GM12874 (cell line): ENCODE results near the gene HIGD2B.
"Not testable (repeated sequence)": the region's sequence is repeated elsewhere in the genome, so short reads cannot be mapped to it uniquely, and the experiment has no call there.

Experiments used
- CTCF ChIP-seq: IDR thresholded peaks from 2 replicates; pipeline ENCODE4 v1.5.1; 2011; ENCODE audit warnings: low read depth, mild to moderate bottlenecking, control low read depth, low read length, moderate library complexity; ENCODE audit not compliant: insufficient read depth

The HIGD2B gene

GRCh38 chr15:72654397-72654796 lies 31.6 kb downstream of the HIGD2B start, which contains the start of gene GOLGA6B:
Gene GOLGA6B (plus strand): TSS chr15:72654697. CDS start chr15:72654738, 41 bp downstream.
- not testable (repeated sequence) for TF ChIP-seq CTCF

- peak; percentile 36 for TF ChIP-seq CTCF
These were observed 57.5 kb downstream of the HIGD2B start for GRCh38 chr15:72628249-72629067.
